Measurements from ENCODE around the gene PDE5A.

The PDE5A gene

GRCh38 chr4:119632216-119632615 lies 3.6 kb upstream of the PDE5A start:
- TF ChIP-seq EZH2phosphoT487 (IDR thresholded peaks at IDR 0.05; ENCODE audit: low read length) (no peak), EZH2 (optimal IDR thresholded peaks at IDR 0.05; ENCODE audit: low read depth, low read length) (no peak)
- no peaks in the 10 kb centered on the region for H3K9me3 ChIP-seq (replicated peaks; ENCODE audit: insufficient read depth, low read length)
- H3K4me1 ChIP-seq (ENCODE audit: low read length), result peaks cover 14% of the 10 kb centered on the region; the same call in 1 of the 2 replicates
- no peak overlapping the region for H3K4me2 ChIP-seq (ENCODE audit: low read depth, low read length)
- no peaks in the 10 kb centered on the region for H3K36me3 ChIP-seq (replicated peaks; ENCODE audit: insufficient read depth, low read length)
- H3K27me3 ChIP-seq (replicated peaks; ENCODE audit: insufficient read depth, low read length), result no peaks in the 10 kb centered on the region
- no peak overlapping the region for H3K4me3 ChIP-seq (ENCODE audit: low read length)
- H3K79me2 ChIP-seq (ENCODE audit: low read length), result peaks cover 7% of the 10 kb centered on the region
- H2AFZ ChIP-seq (ENCODE audit: low read length), result no peak overlapping the region
- 0 out of 2 replicates have a peak, but pooled peaks cover 13% of the 10 kb centered on the region for H3F3A ChIP-seq (ENCODE audit: insufficient read depth, low read length)
- H3K27ac ChIP-seq (ENCODE audit: low read length), result no peak overlapping the region
- no peak overlapping the region for H3K9ac ChIP-seq (ENCODE audit: low read length)
- no peaks in the 10 kb centered on the region for H4K20me1 ChIP-seq (ENCODE audit: insufficient read depth, low read length)
- no peaks in the 10 kb centered on the region for H3K9me2 ChIP-seq (replicated peaks; ENCODE audit: insufficient read depth, low read length)
- DNase-seq, result no peak

GRCh38 chr4:119629142-119629471 lies 503 bp upstream of the PDE5A start:
- H2AFZ ChIP-seq (ENCODE audit: low read length), result peak overlapping the region; percentile 93
- H3K4me3 ChIP-seq (ENCODE audit: low read length), result peak overlapping the region; percentile 78
- TF ChIP-seq CTCF (IDR thresholded peaks at IDR 0.05; ENCODE audit: low read length) (no peak), EZH2phosphoT487 (IDR thresholded peaks at IDR 0.05; ENCODE audit: low read length) (no peak), EZH2 (optimal IDR thresholded peaks at IDR 0.05; ENCODE audit: low read depth, low read length) (no peak)
- peak overlapping the region; percentile 43; the same call in 1 of the 2 replicates for H3K9ac ChIP-seq (ENCODE audit: low read length)
- 0 out of 2 replicates have a peak, but pooled peaks cover 13% of the 10 kb centered on the region for H3F3A ChIP-seq (ENCODE audit: insufficient read depth, low read length)
- peaks cover 24% of the 10 kb centered on the region for H3K79me2 ChIP-seq (ENCODE audit: low read length)
- DNase-seq, result no peak
- H3K9me3 ChIP-seq (replicated peaks; ENCODE audit: insufficient read depth, low read length), result no peaks in the 10 kb centered on the region
- H3K27ac ChIP-seq (ENCODE audit: low read length), result no peak overlapping the region
- H3K4me1 ChIP-seq (ENCODE audit: low read length), result peaks cover 12% of the 10 kb centered on the region; the same call in 1 of the 2 replicates
- no peaks in the 10 kb centered on the region for H3K27me3 ChIP-seq (replicated peaks; ENCODE audit: insufficient read depth, low read length)
- H3K9me2 ChIP-seq (replicated peaks; ENCODE audit: insufficient read depth, low read length), result no peaks in the 10 kb centered on the region
- H4K20me1 ChIP-seq (ENCODE audit: insufficient read depth, low read length), result no peaks in the 10 kb centered on the region
- no peaks in the 10 kb centered on the region for H3K36me3 ChIP-seq (replicated peaks; ENCODE audit: insufficient read depth, low read length)
- H3K4me2 ChIP-seq (ENCODE audit: low read depth, low read length), result peak overlapping the region; percentile 91

GRCh38 chr4:119627267-119628255 lies 1.0 kb downstream of the PDE5A start:
- peak; percentile 80 for DNase-seq
- Histone ChIP-seq H3K9ac (ENCODE audit: low read length) (peak overlapping the region; percentile 55; the same call in 1 of the 2 replicates), H3K79me2 (ENCODE audit: low read length) (peaks cover 35% of the 10 kb centered on the region), H3K9me3 (replicated peaks; ENCODE audit: insufficient read depth, low read length) (no peaks in the 10 kb centered on the region), H3K4me3 (ENCODE audit: low read length) (peak overlapping the region; percentile 89), H2AFZ (ENCODE audit: low read length) (peak overlapping the region; percentile 87), H3K27ac (ENCODE audit: low read length) (peak overlapping the region; percentile 56; the same call in 1 of the 2 replicates), H3K9me2 (replicated peaks; ENCODE audit: insufficient read depth, low read length) (no peaks in the 10 kb centered on the region), H3F3A (ENCODE audit: insufficient read depth, low read length) (0 out of 2 replicates have a peak, but pooled peaks cover 13% of the 10 kb centered on the region), H3K36me3 (replicated peaks; ENCODE audit: insufficient read depth, low read length) (no peaks in the 10 kb centered on the region), H3K4me1 (ENCODE audit: low read length) (peaks cover 12% of the 10 kb centered on the region; the same call in 1 of the 2 replicates), H4K20me1 (ENCODE audit: insufficient read depth, low read length) (no peaks in the 10 kb centered on the region), H3K4me2 (ENCODE audit: low read depth, low read length) (peak overlapping the region; percentile 82), H3K27me3 (replicated peaks; ENCODE audit: insufficient read depth, low read length) (no peaks in the 10 kb centered on the region)
- TF ChIP-seq EZH2 (optimal IDR thresholded peaks at IDR 0.05; ENCODE audit: low read depth, low read length) (no peak), EZH2phosphoT487 (IDR thresholded peaks at IDR 0.05; ENCODE audit: low read length) (no peak), CTCF (IDR thresholded peaks at IDR 0.05; ENCODE audit: low read length) (peak; percentile 14; the same call in 1 of the 2 replicates)

All from MM.1S (cell line).